A172 (cell line): ENCODE results near the gene TXNRD2. TPM values are rescaled to one million over a fixed set of nuclear protein-coding genes. Genes with fewer than 3 reads are reported as not detected.

ENCODE experiments used
- DNase-seq: peaks from one replicate; pipeline ENCODE4 v3.0.0-alpha.2; 2015; ENCODE audit warnings: low spot score
- total RNA-seq: library from RNA; depleted of rRNA; stranded (reverse); fragments of >200 nt; shearing (Covaris generic); gene quantifications from 2 replicates; pipeline ENCODE4 v1.2.3, GENCODE V29; 2014

Gene TXNRD2
- total RNA-seq, 1 experiment from 2014 or later: 112 TPM

- no peak for DNase-seq
Observed at GRCh38 chr22:19863571-19863970, 78.0 kb downstream of the TXNRD2 start.

- DNase-seq: no peak
Observed at GRCh38 chr22:19862619-19863246, 78.9 kb downstream of the TXNRD2 start.

GRCh38 chr22:19859861-19860510 lies 81.6 kb downstream of the TXNRD2 start:
- no peak for DNase-seq

DNA sequence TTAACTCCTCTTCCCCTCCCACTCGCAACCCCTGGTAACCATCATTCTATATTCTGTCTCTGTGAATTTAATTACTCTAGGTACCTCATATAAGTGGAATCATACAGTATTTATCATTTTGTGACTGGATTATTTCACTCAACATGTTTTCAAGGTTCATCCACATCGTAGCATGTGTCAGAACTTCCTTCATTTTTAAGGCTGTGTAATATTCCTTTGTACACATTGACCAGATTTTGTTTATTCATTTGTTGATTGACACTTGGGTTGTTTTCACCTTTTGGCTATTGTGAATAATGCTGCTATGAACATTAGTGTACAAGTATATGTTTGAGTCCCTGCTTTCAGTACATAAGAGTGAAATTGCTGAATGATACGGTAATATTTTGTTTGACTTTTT lies 84.2 kb downstream of the TXNRD2 start:
- DNase-seq: no peak

DNA sequence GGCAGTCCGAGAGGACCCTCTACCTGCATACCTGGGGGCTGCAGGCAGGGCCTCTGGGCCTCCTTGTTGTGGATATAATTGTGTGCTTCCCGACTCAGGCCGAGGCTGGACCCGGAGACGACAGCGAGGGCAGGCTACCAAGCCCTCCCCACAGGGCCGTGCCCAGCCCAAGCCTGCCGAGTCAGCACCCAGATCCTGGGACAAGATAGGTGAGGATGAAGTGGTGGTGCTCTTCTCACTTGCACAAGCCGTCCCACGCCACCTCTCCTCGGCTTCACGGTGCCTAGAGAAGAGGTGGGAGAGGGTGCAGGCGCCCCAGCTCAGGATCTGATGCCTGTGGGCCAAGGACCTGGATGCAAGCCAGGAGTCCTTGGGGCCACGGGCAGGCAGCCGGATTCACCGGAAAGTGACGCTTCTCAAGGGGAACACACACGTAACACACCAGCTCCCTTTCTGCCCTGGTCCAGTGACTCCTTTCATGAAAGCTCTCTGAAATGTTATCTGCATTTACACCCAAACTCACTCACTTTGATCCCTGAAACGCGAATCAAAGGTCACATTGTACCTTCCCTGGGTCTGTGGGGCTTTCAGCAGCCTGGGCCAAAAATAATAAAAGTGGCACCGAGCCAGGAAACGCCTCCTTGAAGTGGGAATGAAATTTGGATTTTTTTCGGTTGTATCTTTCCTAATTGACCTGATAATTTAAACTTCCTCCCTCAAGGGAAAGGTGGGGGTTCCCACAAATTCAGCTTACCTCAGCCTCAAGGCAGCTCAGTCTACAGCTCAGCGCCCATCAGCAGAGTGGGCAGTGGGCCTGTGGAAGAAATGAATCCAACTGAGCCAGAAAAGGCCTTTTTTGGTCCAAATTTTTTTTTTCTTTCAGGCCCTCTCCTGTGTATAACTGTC lies 85.9 kb downstream of the TXNRD2 start:
- DNase-seq: peak; percentile 43

GRCh38 chr22:19854778-19855503 lies 86.7 kb downstream of the TXNRD2 start, which contains the start of the genes GNB1L and RTL10:
TSS of gene GNB1L (minus strand) at chr22:19854874. CDS start at chr22:19821355, 33,519 bp downstream.
TSS of gene RTL10 (minus strand) at chr22:19854874. CDS start at chr22:19852261, 2,613 bp downstream.
- peak; percentile 78 for DNase-seq

- DNase-seq: no peak
Observed at GRCh38 chr22:19853879-19854777, 87.5 kb downstream of the TXNRD2 start.

DNA sequence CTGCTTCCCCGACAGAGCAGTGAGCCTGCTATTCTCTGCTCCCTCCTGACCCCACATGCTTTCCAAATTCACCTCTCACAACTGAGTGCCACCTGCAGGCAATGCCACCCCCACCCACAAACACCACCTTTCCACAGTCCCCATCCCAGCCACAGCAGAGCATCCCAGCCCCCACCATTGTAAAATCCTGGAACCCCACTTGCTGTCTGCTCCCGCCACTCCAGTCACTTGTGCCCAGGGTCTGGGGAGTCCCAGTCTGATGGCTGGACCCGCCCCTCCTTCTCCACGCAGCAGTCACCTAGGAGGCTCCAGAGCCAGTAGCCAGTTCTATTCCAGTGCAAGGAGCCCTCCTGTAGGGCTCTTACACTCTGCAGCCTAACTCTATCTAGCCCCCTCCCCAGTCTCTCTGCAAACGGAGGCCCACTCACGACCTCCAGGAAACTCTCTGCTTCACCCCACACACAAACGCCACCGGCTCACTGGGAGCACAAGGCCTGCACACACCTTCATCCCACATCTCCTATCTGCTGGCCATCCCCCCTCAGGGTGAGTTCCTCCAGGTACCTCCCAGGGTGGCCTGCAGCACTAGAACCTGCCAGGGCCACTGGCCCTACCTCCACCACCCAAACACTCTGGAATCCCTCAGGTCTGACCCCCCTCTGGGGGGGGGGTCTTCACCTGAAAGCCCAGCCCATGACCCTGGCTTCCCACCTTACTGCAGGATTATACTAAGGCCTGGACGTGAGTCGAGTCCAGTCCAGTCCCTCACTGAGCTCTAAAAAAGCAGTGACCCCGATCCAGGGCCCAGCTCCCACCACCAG lies 88.3 kb downstream of the TXNRD2 start:
- DNase-seq: no peak

GRCh38 chr22:19852177-19852781 lies 89.3 kb downstream of the TXNRD2 start:
- no peak for DNase-seq

- DNase-seq: no peak
Observed at GRCh38 chr22:19851291-19852176, 90.1 kb downstream of the TXNRD2 start.

DNA sequence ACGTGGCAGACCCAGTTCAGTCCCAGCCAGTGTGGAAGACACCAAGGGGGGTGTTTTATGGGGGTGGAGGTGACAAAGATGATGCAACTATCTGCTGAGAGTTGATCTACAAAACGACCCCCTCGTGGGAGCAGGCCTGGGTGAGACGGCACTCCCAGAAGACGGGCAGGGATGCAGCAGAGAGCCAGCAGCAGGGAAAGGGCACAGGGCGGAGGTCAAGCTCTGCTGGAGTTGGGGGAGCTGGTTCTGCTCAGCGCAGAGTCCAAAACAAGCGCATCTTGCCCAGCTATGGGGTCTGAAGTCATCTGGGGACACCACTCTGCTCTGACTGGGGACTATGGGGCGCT lies 90.9 kb downstream of the TXNRD2 start:
- DNase-seq: no peak

DNA sequence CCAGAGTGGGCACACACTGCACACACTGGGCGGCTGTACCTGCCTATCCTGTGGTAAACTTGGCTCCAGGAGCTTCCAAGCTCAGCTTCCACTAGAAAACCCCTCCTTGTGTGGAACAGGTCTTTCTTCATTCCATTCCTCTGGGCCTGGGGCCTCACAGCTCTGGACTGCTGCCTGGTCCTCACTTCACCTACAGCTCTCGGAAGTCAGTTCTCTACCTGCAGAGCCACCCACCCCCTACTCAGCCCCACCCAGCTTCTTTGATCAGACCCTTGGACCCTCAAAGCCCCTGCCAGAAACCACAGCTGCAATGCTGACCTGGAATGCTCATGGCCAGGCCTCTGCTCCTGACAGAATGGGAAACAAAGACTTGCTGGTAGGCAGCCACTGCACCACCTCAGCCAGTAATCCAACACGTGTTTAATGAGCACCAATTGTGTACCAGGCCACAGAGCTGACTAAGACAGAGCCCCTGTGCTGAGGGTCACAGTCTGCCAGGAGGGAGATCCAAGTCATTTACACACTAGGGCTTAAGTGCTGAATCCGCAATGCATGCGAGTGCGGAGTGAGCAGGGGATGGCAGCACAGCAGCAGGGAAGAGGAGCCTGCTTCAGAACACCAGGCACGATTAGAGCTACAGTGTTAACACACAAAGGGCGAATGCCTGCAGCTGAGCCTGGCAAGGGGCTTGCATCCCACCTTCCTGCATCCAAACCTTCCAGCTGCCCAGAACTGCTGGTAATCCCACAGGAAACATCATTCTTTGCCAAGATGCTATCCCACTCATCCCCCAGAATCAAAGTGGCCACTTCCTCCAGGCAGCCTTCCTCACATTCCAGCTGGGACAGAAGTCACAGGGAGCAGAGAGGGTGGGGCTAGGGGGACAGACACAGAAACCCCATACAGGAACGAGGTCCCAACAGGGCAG lies 91.5 kb downstream of the TXNRD2 start:
- no peak for DNase-seq

DNA sequence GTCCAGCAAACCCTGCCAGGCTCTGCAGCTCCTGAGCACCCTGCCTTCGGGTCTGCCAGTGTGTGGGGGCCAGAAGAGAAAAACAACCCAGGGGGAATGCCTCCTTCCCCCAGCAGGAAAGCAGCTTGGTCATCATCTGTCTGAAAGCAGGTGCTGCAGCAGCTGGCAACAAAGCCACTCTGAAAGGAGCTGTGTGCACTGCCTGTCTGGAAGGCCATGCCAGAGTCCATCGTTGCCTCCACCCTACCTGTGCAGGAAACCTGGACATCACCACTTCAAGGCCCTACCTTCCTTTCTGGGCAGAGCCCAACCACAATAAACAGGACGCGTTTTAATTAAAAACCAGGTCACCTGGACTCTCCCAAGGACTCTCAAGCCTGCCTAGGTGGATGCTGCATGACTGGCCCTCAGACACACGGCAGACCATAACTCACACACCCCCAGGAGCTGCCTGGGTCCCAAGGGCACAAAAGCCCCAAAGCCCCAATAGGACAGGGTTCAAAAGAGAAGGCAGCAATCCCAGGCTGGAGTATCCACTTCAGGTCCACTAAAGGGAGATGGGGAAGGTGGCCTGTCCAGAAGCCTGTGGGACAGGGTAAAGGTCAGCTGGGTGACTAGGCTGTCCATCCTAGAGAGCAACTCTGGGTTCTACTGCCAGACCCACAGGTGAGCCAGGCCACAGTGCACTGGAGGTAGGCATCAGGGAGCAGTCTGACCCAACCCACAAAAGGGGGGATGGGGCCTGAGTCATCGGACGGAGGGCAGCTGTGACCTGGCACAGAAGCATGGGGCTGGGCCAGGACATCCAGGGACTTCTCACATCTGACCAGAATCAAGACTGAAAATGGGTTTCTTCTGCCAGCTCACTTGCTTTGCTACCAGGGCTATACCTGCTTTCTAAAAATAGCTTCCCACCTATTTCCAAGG lies 93.1 kb downstream of the TXNRD2 start:
- peak; percentile 55 for DNase-seq

- no peak for DNase-seq
Observed at GRCh38 chr22:19847345-19847632, 94.3 kb downstream of the TXNRD2 start.

- no peak for DNase-seq
Observed at GRCh38 chr22:19846620-19847344, 94.8 kb downstream of the TXNRD2 start.
